Measurements from ENCODE around the gene SNX25.

GRCh38 chr4:185371702-185372101 lies 162.3 kb downstream of the SNX25 start:
- TF ChIP-seq CTCF (IDR thresholded peaks at IDR 0.05; ENCODE audit: insufficient read depth, low read depth, low read length) (no peak), EZH2 (IDR thresholded peaks at IDR 0.05; ENCODE audit: insufficient read depth, low read length) (no peak)
